Urothelium cell line (cell line): ENCODE data around the gene NEFH.

Source experiments
- DNase-seq: peaks from one replicate; pipeline ENCODE4 v3.0.0; 2011; ENCODE audit warnings: low spot score, mixed read lengths
- FAIRE-seq: peaks from 2 replicates; lab custom pipeline; 2011; peaks lifted over from hg19 to GRCh38; lab: Jason Lieb, UNC

Gene NEFH

GRCh38 chr22:29539105-29539504 lies 59.1 kb downstream of the NEFH start:
- FAIRE-seq, result no peak

More at GRCh38 chr22:29539105-29539504, 59.1 kb downstream of the NEFH start:
- DNase-seq, result no peak
